OCI-LY1 (cell line): ENCODE measurements around the gene ULK4.

Experiments
- EZH2 ChIP-seq: fragments of 200-600 bp; sonication (generic), shearing (Covaris generic); IDR thresholded peaks from 2 replicates; pipeline ENCODE4 v1.8.0; 2017; ENCODE audit warnings: borderline replicate concordance, mixed run types, mild to moderate bottlenecking, antibody characterized with exemption, low read length, moderate library complexity, mixed read lengths
- TF ChIP-seq, protein P1 (sequence below): fragments of 200-600 bp; sonication (generic), shearing (Covaris generic); IDR thresholded peaks from 2 replicates; pipeline ENCODE4 v1.5.1; 2017; ENCODE audit warnings: mild to moderate bottlenecking, antibody characterized with exemption, low read length, moderate library complexity, mixed read lengths

DNA sequence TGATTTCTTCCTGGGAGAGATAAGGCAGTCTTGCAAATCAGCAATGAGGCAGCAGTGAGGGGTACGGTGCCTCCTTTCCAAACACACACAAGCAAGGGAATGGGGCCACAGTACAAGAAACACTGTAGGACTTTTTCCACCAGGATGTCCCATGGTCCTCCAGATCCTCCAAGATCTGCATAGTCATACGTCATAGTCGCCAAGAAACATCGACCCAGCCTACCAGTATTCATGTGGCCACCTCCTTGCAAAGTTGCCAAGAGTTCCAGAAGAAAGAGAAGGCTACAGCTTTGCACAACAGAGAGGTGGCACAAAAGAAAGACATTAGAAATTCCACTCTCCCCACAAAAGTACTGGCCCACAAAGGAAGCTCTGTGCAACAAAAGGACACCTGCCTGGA is 504.7 kb downstream of the ULK4 start:
- TF ChIP-seq, protein P1, sequence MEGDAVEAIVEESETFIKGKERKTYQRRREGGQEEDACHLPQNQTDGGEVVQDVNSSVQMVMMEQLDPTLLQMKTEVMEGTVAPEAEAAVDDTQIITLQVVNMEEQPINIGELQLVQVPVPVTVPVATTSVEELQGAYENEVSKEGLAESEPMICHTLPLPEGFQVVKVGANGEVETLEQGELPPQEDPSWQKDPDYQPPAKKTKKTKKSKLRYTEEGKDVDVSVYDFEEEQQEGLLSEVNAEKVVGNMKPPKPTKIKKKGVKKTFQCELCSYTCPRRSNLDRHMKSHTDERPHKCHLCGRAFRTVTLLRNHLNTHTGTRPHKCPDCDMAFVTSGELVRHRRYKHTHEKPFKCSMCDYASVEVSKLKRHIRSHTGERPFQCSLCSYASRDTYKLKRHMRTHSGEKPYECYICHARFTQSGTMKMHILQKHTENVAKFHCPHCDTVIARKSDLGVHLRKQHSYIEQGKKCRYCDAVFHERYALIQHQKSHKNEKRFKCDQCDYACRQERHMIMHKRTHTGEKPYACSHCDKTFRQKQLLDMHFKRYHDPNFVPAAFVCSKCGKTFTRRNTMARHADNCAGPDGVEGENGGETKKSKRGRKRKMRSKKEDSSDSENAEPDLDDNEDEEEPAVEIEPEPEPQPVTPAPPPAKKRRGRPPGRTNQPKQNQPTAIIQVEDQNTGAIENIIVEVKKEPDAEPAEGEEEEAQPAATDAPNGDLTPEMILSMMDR = no peak
- TF ChIP-seq EZH2 = no peak
